HG02938 (cell line): ENCODE data around the gene PRSS27.
"Not testable (repeated sequence)": the region's sequence is repeated elsewhere in the genome, so short reads cannot be mapped to it uniquely, and the experiment has no call there.

Source experiments
- ATAC-seq: cut with Tn5 transposase; IDR thresholded peaks from one replicate; pipeline ENCODE4 v1.9.1; 2021; ENCODE audit warnings: mild to moderate bottlenecking, moderate library complexity; ENCODE audit not compliant: unreplicated experiment

PRSS27 gene

DNA sequence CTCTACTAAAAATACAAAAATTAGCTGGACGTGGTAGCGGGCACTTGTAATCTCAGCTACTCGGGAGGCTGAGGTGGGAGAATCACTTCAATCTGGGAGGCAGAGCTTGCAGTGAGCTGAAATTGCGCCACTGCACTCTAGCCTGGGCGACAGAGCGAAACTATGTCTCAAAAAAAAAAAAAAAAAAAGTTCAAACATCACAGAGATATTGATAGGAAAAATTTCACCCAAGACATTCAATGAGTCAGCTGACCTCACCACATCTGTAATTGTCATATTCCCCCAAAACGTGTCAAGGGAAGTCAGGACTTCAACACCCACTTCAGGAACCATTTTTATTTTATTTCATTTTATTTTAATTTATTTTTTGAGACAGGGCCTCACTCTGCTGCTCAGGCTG lies 8.0 kb upstream of the PRSS27 start:
- no peak for ATAC-seq

DNA sequence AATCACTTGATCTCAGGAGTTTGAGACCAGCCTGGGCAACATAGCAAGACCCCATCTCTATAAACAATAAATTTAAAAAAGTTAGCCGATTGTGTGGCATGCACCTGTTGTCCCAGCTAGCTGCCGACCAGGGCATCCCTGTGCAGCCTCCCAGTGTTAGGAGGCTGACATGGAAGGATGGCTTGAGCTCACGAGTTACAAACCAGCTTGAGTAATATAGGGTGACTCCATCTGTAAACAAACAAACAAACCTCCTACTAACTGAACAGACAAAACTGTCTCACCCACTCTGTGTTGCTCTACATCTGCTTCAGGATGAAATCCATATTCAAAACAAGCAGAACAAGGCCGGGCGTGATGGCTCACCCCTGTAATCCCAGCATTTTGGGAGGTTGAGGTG lies 6.9 kb upstream of the PRSS27 start:
- ATAC-seq = no peak

DNA sequence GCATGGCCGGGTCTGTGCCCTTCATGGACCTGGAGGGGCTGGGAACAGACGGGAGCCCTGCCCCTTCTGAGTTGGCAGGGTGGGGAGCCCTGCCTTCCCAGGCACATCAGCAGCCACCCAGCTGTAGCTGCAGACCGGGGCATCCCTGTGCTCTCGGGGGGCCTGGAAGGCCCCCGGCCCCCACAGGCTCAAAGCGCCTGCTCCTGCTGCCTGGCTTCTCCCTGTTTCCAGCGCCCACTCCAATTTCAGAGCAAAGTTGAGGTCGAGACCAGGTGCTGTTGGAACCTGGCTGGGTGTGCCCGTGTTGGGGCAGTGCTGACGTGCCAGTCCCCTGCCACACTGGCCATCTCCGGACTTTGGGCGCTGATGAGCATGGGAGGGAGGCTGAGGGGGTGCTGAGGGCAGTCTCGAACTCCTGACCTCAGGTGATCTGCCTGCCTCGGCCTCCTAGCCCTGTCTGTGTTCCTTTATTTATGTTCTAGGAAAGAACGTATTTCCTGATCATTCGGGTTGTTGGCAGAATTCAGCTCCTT lies 4.9 kb upstream of the PRSS27 start:
- no peak for ATAC-seq

DNA sequence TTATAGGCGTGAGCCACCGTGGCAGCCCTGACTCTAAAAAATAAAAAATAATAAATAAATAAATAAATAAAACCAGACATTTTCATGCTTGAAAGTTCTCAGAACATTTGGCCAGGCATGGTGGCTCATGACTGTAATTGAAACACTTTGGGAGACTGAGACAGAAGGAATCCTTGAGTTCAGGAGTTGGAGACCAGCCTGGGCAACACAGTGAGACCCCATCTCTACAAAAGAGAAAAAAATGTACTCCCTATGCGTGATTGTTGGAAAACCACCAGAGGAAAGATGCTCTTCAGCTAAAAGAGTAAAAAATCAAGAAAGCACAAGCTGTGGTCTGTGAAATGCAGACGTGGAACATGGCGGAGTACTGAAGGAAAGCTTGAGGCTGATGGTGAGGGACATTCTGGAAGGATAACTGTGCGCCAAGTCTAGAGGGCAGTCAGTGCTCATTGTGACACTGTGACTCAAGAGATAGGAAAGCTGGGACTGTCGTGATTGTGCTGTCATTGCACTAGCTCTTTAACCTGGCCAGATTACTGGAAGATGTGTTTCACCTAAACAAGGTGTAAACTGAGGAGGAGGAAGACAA lies 4.2 kb upstream of the PRSS27 start:
- no peak for ATAC-seq

GRCh38 chr16:2721634-2722173 lies 1.7 kb upstream of the PRSS27 start:
- not testable (repeated sequence) for ATAC-seq

- peak; percentile 75 for ATAC-seq
Measured at GRCh38 chr16:2720719-2721633, 952 bp upstream of the PRSS27 start.

- no peak for ATAC-seq
Measured at GRCh38 chr16:2719328-2720063, 528 bp downstream of the PRSS27 start.

GRCh38 chr16:2717383-2718263 lies 2.4 kb downstream of the PRSS27 start:
- ATAC-seq = no peak

DNA sequence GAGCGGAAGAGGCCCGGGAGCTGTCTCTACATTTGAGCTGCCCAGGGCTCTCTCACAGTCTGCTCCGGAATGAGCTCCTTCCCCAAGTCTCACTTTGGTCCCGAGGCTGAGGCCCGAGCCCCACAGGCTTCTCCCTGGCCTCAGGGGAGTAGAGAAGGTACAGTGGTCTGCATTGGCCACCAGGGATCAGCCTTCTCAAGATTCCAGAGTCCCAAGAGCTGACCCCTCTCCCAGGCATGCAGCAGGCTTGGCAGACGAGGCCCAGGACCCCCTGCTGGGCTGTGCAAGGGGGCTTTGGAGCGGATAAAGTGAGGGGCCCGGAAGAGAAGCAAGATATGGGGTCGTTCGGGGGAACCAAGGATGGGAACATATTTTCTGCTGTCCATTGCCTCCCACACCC lies 3.1 kb downstream of the PRSS27 start:
- ATAC-seq = no peak

DNA sequence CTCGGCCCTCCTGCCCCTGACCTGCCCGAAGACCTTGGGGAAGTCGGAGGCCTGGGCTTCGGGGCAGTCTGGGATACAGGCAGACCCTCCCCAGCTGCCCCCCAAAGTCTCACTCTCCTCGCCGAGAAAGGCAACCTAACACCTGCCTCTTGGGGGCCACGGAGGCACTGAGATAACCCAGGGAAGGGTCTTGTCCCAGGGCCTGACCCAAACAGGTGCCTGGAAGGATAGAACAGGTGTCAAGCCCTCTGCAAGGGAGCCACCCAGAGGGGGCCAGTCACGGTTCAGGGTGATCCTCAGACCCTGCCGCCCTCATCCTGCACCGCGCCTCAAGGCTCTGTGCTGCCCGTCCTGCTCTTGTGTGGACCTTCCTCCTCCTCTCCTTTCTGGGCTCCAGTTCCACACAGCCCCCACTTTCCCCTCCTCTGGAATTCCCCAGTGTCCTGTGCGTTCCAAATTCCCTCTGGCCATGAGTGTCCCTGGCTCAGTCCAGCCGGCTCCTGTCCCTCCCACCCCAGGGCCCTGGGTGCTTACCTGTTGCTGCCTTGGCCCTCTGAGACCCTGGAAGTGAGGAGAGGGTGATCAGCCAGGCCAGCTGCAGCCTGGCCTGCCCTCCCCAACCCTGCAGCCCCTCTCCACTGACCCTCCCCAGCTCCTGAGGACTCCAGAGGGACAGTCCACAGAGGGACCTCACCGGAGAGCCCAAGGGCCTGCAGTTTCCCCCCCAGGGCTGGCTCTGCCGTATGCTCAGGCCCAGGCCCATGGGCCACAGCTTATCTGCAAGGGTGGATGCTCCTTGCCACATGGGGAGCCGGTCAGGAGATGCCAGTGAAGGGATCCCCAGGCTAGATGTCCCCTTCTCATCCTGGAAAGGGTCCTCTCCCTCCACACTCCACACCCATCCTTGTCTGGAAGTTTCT lies 3.8 kb downstream of the PRSS27 start:
- no peak for ATAC-seq

DNA sequence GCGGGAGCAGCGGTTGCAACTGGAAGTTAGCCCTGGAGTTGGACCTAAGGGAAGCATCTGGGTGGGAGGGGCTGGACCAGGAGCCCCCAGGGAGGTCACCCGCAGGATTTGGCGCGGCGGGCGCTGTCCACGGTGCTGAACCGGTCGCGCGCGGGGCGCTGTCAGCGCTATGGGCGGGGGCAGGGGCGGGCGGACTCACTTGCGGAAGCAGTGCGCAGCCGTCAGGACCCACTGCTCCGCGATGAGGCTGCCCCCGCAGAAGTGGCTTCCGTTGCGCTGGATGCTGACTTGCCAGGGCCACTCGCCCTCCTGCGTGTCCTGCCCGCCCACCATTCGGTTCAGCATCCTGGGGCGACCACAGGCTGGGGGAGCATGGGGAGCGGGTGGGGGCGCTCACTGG lies 4.5 kb downstream of the PRSS27 start:
- no peak for ATAC-seq

DNA sequence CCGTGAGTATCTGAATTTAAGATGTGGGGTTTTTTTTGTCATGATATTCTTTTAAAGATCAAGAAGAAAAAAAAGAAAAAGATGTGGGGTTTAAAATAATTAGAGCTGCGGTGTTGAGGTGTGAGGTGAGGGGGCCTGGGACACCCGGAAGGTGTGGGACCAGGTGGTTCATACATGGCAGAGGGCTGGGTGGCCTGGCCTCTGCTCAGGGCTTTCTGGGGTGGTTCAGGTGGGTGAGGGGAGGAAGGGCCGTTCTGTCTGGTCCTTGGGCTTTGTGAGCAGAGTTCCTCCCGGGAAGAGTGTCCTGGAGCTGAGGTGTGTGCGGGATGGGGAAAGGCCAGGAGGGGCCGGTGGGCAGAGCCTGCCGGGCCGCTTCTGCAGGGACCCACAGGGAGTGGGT lies 5.0 kb downstream of the PRSS27 start:
- no peak for ATAC-seq

GRCh38 chr16:2713985-2714774 lies 5.8 kb downstream of the PRSS27 start:
- ATAC-seq = no peak

DNA sequence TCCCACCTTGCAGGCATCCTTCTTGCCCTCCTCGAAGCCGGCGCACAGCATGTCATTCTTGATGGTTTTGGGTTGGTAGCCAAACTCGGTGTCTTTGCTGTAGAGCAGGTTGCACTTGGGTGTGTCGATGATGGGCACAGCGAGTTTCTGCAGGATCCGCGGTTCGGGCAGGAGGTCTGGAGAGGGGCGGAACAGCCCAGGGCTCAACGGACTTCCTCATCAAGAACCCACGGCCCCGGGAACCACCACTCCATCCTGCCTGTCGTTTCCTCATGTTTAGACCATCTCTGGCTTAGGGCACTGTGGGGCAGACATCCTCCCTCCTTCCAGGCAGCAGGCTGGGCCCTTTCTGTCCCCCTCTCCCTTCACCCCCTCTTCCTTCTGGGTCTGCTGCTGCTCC lies 6.5 kb downstream of the PRSS27 start:
- no peak for ATAC-seq

- ATAC-seq = no peak
Measured at GRCh38 chr16:2712546-2712945, 7.5 kb downstream of the PRSS27 start.

DNA sequence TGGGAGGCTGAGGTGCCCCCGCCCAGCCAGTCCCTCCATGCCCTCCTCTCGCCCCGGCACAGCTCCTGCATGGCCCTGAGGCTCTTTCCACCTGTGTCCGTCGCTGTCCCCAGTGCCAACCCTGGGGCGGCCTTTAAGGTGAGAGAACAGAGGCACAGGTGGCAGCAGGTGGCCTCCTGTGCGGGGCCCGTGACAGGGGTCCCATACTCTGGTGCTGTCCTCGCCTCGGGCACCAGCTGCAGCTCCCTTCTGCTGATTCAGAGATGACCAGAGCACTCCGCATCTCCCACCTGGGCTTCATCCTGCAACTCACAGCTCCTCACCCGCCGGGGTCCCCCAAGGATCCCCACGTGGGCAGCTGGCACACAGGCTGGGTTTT lies 8.0 kb downstream of the PRSS27 start:
- ATAC-seq = no peak

DNA sequence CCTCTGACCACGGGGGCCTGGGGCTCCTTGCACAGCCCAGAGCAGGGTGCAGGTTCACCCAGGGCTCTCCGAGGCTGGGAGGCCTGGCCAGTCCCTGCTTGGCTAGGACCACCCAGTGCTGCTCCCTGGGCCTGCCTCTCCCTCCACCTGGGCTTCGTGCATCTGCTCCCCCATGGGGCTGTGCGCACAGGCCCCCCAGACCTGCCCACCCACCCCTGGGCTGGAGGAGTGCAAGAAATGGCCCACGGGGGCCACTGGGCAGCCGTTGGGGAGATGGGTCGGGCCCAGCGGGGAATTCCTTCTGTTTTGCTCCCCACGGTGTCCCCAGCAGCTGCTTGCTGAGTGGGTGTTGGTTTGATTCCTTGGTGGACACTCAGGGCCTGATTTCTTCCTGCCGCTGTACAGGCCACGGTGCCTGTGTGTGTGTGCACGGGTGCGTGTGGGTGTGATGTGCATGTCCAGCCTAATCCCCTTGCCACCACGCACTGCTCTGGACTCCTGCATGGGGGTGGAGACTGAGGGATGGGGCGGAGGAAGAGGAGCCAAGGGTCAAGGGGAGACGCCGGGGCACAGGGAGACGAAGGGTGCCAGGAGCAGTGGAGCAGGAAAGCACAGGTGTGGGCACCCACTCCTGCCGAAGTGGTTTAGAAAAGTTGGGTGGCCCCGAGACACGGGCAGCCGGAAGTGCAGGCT lies 8.5 kb downstream of the PRSS27 start:
- no peak for ATAC-seq

DNA sequence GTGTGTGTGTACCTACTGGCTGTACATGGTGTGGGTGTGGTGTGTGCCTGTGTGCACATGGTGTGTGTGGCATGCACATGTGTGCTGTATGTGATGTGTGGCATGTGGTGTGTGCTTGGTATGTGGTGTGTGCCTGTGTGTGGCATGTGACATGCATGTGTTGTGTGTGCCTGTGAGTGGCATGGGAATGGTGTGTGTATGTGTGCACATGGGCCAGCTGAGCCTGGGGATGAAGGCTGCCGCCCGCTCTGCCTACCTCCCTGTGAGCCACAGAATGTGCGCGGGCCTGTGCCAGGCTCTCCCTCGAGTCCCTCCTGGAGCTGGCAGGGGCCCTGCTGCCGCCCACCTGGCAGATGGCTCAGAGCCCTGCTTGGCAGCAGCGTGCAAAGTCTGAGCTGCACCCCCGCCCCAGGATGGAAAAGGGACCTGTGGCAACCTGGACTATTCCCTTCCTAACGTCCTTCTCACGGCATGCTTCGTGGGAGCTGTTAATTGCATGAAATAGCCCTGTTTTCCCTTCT lies 9.3 kb downstream of the PRSS27 start:
- no peak for ATAC-seq
